GM18951 (cell line): ENCODE measurements around the gene PLXNA2.

Experiments used
- POLR2A ChIP-seq: IDR thresholded peaks from 4 replicates; pipeline ENCODE4 v1.6.1; 2011; ENCODE audit warnings: mild to moderate bottlenecking; ENCODE audit not compliant: insufficient read length, insufficient read depth; ENCODE audit errors: extremely low read depth
- in situ Hi-C: fragments of 300-500 bp; cut with MboI; formaldehyde crosslinking; loops from one replicate; pipeline ENCODE4 v1.12.0; 2022; ENCODE audit warnings: low sequenced_read_pairs, mixed read lengths, inconsistent platforms; ENCODE audit not compliant: unreplicated experiment

Gene PLXNA2

GRCh38 chr1:208189716-208190115 is 54.5 kb downstream of the PLXNA2 start:
- in situ Hi-C loops = no loop called here
- no peak for TF ChIP-seq POLR2A

- TF ChIP-seq POLR2A = no peak
- in situ Hi-C loops = no loop called here
These were observed 55.0 kb downstream of the PLXNA2 start for GRCh38 chr1:208189183-208189582.

GRCh38 chr1:208188607-208189006 is 55.6 kb downstream of the PLXNA2 start:
- in situ Hi-C loops = no loop called here
- no peak for TF ChIP-seq POLR2A

GRCh38 chr1:208187499-208188041 is 56.6 kb downstream of the PLXNA2 start:
- TF ChIP-seq POLR2A = peak; percentile 14

GRCh38 chr1:208185801-208186231 is 58.4 kb downstream of the PLXNA2 start:
- TF ChIP-seq POLR2A = no peak
- in situ Hi-C loops = no loop called here

More at GRCh38 chr1:208187499-208188041, 56.6 kb downstream of the PLXNA2 start:
- in situ Hi-C loops = no loop called here

- no peak for TF ChIP-seq POLR2A
- in situ Hi-C loops = no loop called here
These were observed 59.1 kb downstream of the PLXNA2 start for GRCh38 chr1:208184966-208185654.

- in situ Hi-C loops = no loop called here
- no peak for TF ChIP-seq POLR2A
These were observed 59.9 kb downstream of the PLXNA2 start for GRCh38 chr1:208183977-208184911.

- in situ Hi-C loops = no loop called here
- no peak for TF ChIP-seq POLR2A
These were observed 61.1 kb downstream of the PLXNA2 start for GRCh38 chr1:208182880-208183645.

GRCh38 chr1:208181364-208181763 is 62.8 kb downstream of the PLXNA2 start:
- TF ChIP-seq POLR2A = no peak
- in situ Hi-C loops = no loop called here

GRCh38 chr1:208180421-208180820 is 63.8 kb downstream of the PLXNA2 start:
- TF ChIP-seq POLR2A = no peak
- in situ Hi-C loops = no loop called here

- no peak for TF ChIP-seq POLR2A
- in situ Hi-C loops = no loop called here
These were observed 64.2 kb downstream of the PLXNA2 start for GRCh38 chr1:208179961-208180409.

GRCh38 chr1:208179263-208179816 is 64.8 kb downstream of the PLXNA2 start:
- in situ Hi-C loops = no loop called here

More at GRCh38 chr1:208179263-208179816, 64.8 kb downstream of the PLXNA2 start:
- TF ChIP-seq POLR2A = no peak
